Keratinocyte (primary cell): Measurements from ENCODE around the gene PPP1R2. TPM values are rescaled to one million over a fixed set of nuclear protein-coding genes. Genes with fewer than 3 reads are reported as not detected.

Experiments
- DNase-seq: peaks from one replicate; pipeline ENCODE4 v3.0.0-alpha.2; 2011; ENCODE audit warnings: low read depth, missing footprints, low spot score
- FAIRE-seq: peaks from 2 replicates; lab custom pipeline; 2011; peaks lifted over from hg19 to GRCh38; lab: Jason Lieb, UNC
- H2AFZ ChIP-seq: 2 replicates; pipeline ENCODE4 v1.6.0; 2012; ENCODE audit warnings: low read length, control low read depth, inconsistent platforms; ENCODE audit not compliant: control insufficient read depth
- H3K27ac ChIP-seq: 2 replicates; pipeline ENCODE4 v1.5.1; 2011; ENCODE audit warnings: low read length; ENCODE audit not compliant: control insufficient read depth, insufficient read depth
- H3K27me3 ChIP-seq: 3 replicates; pipeline ENCODE4 v1.6.0; 2011; ENCODE audit warnings: low read length; ENCODE audit not compliant: control insufficient read depth, insufficient read depth; ENCODE audit errors: extremely low read depth
- H3K36me3 ChIP-seq, 2 experiments: 2 replicates in 1 of 2; 3 replicates in 1 of 2; pipeline ENCODE4 v1.5.1; 2011; ENCODE audit warnings: low read length in 2 of 2, mild to moderate bottlenecking in 1 of 2; ENCODE audit not compliant: control insufficient read depth in 2 of 2, insufficient read depth in 2 of 2; ENCODE audit errors: extremely low read depth in 1 of 2
- H3K4me1 ChIP-seq: 3 replicates; pipeline ENCODE4 v1.5.1; 2011; ENCODE audit warnings: low read length; ENCODE audit not compliant: control insufficient read depth, insufficient read depth; ENCODE audit errors: extremely low read depth
- H3K4me2 ChIP-seq: 3 replicates; pipeline ENCODE4 v1.6.0; 2011; ENCODE audit warnings: low read depth, low read length; ENCODE audit not compliant: control insufficient read depth, insufficient read depth; ENCODE audit errors: extremely low read depth
- H3K4me3 ChIP-seq, 3 experiments: fragments of 200-600 bp in 1 of 3; sonication (generic) in 1 of 3; 2 replicates in 2 of 3; 3 replicates in 1 of 3; pipeline ENCODE4 v1.5.1; 2011 to 2016; ENCODE audit warnings: low read length in 3 of 3, mild to moderate bottlenecking in 3 of 3, control low read depth in 2 of 3, inconsistent platforms in 1 of 3, low read depth in 1 of 3, mixed read lengths in 1 of 3, mixed run types in 1 of 3, moderate library complexity in 1 of 3; ENCODE audit not compliant: control insufficient read depth in 2 of 3, insufficient read depth in 2 of 3; ENCODE audit errors: extremely low read depth in 1 of 3
- H3K79me2 ChIP-seq: 2 replicates; pipeline ENCODE4 v1.6.0; 2012; ENCODE audit warnings: low read length; ENCODE audit not compliant: control insufficient read depth, insufficient read depth
- H3K9ac ChIP-seq: 3 replicates; pipeline ENCODE4 v1.6.0; 2011; ENCODE audit warnings: low read length; ENCODE audit not compliant: control insufficient read depth, insufficient read depth; ENCODE audit errors: extremely low read depth
- H3K9me1 ChIP-seq: 3 replicates; pipeline ENCODE4 v1.6.0; 2011; ENCODE audit warnings: low read length; ENCODE audit not compliant: control insufficient read depth, insufficient read depth; ENCODE audit errors: extremely low read depth
- H3K9me3 ChIP-seq: 2 replicates; pipeline ENCODE4 v1.5.1; 2012; ENCODE audit warnings: low read depth, low read length; ENCODE audit not compliant: control insufficient read depth
- H4K20me1 ChIP-seq: 3 replicates; pipeline ENCODE4 v1.6.0; 2011; ENCODE audit warnings: low read length; ENCODE audit not compliant: control insufficient read depth, insufficient read depth; ENCODE audit errors: extremely low read depth
- EZH2 ChIP-seq: IDR thresholded peaks from one replicate; pipeline ENCODE4 v1.6.1; 2012; ENCODE audit warnings: inconsistent platforms, mild to moderate bottlenecking, low read length, moderate library complexity
- dilution Hi-C: fragments of 300-500 bp; cut with MboI; formaldehyde crosslinking; loops from one replicate; pipeline ENCODE4 v1.7.0; 2020; ENCODE audit warnings: low sequenced_read_pairs; ENCODE audit not compliant: extremely low pct_ligation_motif_present
- polyA plus RNA-seq, 5 experiments: library from polyadenylated mRNA; depleted of rRNA in 3 of 5; stranded (reverse) in 3 of 5; stranded (forward) in 1 of 5; unstranded in 1 of 5; fragments of >200 nt; gene quantifications; 1 replicate in 1 of 5; 2 replicates in 3 of 5; 3 replicates in 1 of 5; pipeline versions ENCODE4 v1.2.1 to v1.2.3, GENCODE V29; 2011 to 2012; ENCODE audit warnings: missing spikeins in 2 of 5, low read depth in 1 of 5, low replicate concordance in 1 of 5
- TF ChIP-seq, protein P1 (sequence below), 3 experiments: IDR thresholded peaks in 1 of 3; conservative IDR thresholded peaks in 1 of 3; optimal IDR thresholded peaks in 1 of 3; 2 replicates in 2 of 3; 3 replicates in 1 of 3; pipeline versions ENCODE3 to v1.5.1; 2011; ENCODE audit warnings: low read length in 3 of 3, mild to moderate bottlenecking in 3 of 3, moderate library complexity in 2 of 3, control low read depth in 1 of 3, inconsistent platforms in 1 of 3; ENCODE audit not compliant: insufficient read depth in 2 of 3; ENCODE audit errors: extremely low read depth in 1 of 3

Gene PPP1R2
- polyA plus RNA-seq, 1 donor (not counting 4 experiments of a cell fraction or from before 2014, with no cell fraction given): 43.2 TPM

DNA sequence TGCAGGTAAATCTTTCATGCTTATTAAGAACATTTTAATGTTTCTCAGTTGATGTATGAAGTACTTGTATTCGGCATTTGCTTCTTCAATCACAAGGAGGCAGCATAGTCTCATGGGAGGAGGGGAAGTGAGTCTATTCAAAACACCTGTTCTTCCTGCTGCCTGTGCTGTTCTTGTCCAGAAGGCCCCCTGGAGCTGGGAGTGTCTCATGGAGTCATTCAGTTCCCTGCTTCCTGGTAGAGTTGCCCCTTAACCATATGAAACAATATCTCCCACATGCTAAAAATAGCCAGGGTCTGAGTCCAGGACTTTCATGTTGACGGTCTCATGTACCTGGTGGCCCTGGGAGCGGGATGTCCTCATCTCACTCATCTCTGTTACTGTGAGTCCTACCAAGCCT, 15.5 kb upstream of the PPP1R2 start:
- H3K27me3 ChIP-seq: peaks cover 4% of the 10 kb centered on the region
- no peaks in the 10 kb centered on the region for H3K4me1 ChIP-seq
- H3K4me3 ChIP-seq: no peak overlapping the region
- no peaks in the 10 kb centered on the region for H3K9me3 ChIP-seq
- H4K20me1 ChIP-seq: no peaks in the 10 kb centered on the region
- TF ChIP-seq EZH2: no peak
- TF ChIP-seq, protein P1, sequence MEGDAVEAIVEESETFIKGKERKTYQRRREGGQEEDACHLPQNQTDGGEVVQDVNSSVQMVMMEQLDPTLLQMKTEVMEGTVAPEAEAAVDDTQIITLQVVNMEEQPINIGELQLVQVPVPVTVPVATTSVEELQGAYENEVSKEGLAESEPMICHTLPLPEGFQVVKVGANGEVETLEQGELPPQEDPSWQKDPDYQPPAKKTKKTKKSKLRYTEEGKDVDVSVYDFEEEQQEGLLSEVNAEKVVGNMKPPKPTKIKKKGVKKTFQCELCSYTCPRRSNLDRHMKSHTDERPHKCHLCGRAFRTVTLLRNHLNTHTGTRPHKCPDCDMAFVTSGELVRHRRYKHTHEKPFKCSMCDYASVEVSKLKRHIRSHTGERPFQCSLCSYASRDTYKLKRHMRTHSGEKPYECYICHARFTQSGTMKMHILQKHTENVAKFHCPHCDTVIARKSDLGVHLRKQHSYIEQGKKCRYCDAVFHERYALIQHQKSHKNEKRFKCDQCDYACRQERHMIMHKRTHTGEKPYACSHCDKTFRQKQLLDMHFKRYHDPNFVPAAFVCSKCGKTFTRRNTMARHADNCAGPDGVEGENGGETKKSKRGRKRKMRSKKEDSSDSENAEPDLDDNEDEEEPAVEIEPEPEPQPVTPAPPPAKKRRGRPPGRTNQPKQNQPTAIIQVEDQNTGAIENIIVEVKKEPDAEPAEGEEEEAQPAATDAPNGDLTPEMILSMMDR (optimal IDR thresholded peaks at IDR 0.05 in 1 of 3, IDR thresholded peaks at IDR 0.05 in 1 of 3, conservative IDR thresholded peaks at IDR 0.05 in 1 of 3; ENCODE audit: extremely low read depth in 1 of 3, insufficient read depth in 2 of 3, low read length in 3 of 3): peak; percentile 49 to 54 (median 49)
- no peaks in the 10 kb centered on the region for H3K79me2 ChIP-seq
- H3K9me1 ChIP-seq: no peaks in the 10 kb centered on the region
- no peaks in the 10 kb centered on the region for H3K36me3 ChIP-seq
- no peak overlapping the region for H3K27ac ChIP-seq
- DNase-seq (peak; percentile 1), FAIRE-seq (no peak)
- no peak overlapping the region for H3K4me2 ChIP-seq
- no peak overlapping the region for H2AFZ ChIP-seq
- dilution Hi-C loops: no loop called here
- no peak overlapping the region for H3K9ac ChIP-seq

DNA sequence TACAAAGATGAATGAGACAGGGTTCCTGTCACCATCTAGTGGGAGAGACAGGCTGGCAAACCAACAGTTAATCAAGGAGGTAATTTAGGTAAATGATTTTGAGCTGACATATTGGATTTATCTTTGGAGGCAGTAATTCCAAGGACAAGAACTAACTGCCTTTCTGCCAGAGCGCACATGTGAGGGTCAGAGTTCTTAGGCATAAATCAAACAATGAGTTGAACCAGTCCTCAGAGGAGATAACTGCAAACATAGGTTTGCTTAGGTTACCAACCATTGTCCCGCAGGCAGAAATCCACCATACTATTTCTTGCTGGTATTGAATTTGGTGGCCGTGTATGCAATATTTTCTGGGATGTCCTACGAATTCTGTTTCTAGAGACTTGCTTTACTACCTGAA, 14.2 kb upstream of the PPP1R2 start:
- no peak overlapping the region for H2AFZ ChIP-seq
- DNase-seq (no peak), FAIRE-seq (no peak)
- no peaks in the 10 kb centered on the region for H3K9me1 ChIP-seq
- TF ChIP-seq EZH2: no peak
- TF ChIP-seq, protein P1 (optimal IDR thresholded peaks at IDR 0.05 in 1 of 3, IDR thresholded peaks at IDR 0.05 in 1 of 3, conservative IDR thresholded peaks at IDR 0.05 in 1 of 3; ENCODE audit: extremely low read depth in 1 of 3, insufficient read depth in 2 of 3, low read length in 3 of 3): no peak
- H4K20me1 ChIP-seq: no peaks in the 10 kb centered on the region
- H3K4me1 ChIP-seq: no peaks in the 10 kb centered on the region
- no peaks in the 10 kb centered on the region for H3K9me3 ChIP-seq
- H3K9ac ChIP-seq: no peak overlapping the region
- no peaks in the 10 kb centered on the region for H3K79me2 ChIP-seq
- no peak overlapping the region for H3K4me3 ChIP-seq
- no peak overlapping the region for H3K27ac ChIP-seq
- dilution Hi-C loops: no loop called here
- H3K4me2 ChIP-seq: no peak overlapping the region
- H3K27me3 ChIP-seq: peaks cover 4% of the 10 kb centered on the region
- H3K36me3 ChIP-seq: no peaks in the 10 kb centered on the region
